GM21737 (cell line): ENCODE measurements around the gene ZNF76.
"Not testable (repeated sequence)": the region's sequence is repeated elsewhere in the genome, so short reads cannot be mapped to it uniquely, and the experiment has no call there.

Source experiments
- ATAC-seq: cut with Tn5 transposase; IDR thresholded peaks from one replicate; pipeline ENCODE4 v1.9.1; 2021; ENCODE audit warnings: mild to moderate bottlenecking, moderate library complexity; ENCODE audit not compliant: unreplicated experiment

Gene ZNF76

GRCh38 chr6:35297601-35298481, 38.3 kb downstream of the ZNF76 start, which contains the start of gene DEF6:
Gene DEF6, plus strand, starts transcription at chr6:35297818. Its CDS starts 39 bp downstream, at chr6:35297857.
- ATAC-seq, result peak; percentile 73

- no peak for ATAC-seq
Observed at GRCh38 chr6:35298625-35299140, 39.1 kb downstream of the ZNF76 start.

- no peak for ATAC-seq
Observed at GRCh38 chr6:35299674-35300073, 40.1 kb downstream of the ZNF76 start.

GRCh38 chr6:35300848-35301247, 41.3 kb downstream of the ZNF76 start:
- no peak for ATAC-seq

- ATAC-seq, result peak; percentile 73
Observed at GRCh38 chr6:35302604-35303241, 43.2 kb downstream of the ZNF76 start.

- ATAC-seq, result no peak
Observed at GRCh38 chr6:35304299-35304698, 44.8 kb downstream of the ZNF76 start.

DNA sequence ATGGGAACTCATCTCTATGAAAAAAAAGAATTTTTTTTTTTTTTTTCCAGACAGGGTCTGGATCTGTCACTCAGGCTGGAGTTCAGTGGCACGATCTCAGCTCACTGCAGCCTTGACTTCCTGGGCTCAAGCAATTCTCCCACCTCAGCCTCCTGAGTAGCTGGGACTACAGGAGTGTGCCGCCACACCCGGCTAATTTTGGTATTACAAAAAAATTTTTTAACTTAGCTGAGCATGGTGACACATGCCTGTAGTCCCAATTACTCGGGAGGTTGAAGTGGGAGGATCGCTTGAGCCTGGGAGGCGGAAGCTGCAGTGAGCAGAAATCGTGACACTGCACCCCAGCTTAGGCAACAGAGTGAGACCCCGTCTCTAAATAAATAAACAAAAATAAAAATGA, 45.6 kb downstream of the ZNF76 start:
- no peak for ATAC-seq

DNA sequence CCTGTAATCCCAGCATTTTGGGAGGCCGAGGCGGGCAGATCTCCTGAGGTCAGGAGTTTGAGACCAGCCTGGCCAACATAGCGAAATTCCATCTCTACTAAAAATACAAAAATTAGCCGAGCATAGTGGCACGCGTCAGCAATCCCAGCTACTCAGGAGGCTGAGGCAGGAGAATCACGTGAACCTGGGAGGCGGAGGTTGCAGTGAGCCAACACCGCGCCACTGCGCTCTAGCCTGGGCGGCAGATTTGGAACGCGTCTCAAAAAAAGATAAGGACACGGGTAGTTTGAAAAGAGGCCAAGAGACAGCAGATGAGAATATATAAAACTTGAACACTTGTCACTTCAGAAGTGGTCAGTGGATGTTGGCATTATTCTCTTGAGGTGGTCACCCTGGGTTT, 47.6 kb downstream of the ZNF76 start:
- ATAC-seq, result not testable (repeated sequence)

DNA sequence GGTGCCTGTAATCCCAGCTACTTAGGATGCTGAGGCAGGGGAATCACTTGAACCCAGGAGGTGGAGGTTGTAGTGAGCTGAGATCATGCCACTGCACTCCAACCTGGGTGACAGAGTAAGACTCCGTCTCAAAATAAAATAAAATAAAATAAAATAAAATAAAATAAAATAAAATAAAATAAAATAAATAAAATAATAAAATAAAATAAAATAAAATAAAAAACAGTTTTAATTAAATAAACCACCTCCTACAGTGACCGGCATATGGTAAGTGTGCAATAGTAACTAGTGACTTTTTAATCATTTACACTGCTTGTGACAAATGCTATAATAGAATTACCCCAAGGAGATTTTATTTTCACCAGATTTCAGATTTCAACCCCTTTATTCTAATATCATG, 49.0 kb downstream of the ZNF76 start:
- not testable (repeated sequence) for ATAC-seq

GRCh38 chr6:35309611-35310264, 50.2 kb downstream of the ZNF76 start:
- ATAC-seq, result no peak

- no peak for ATAC-seq
Observed at GRCh38 chr6:35310265-35310831, 50.8 kb downstream of the ZNF76 start.

DNA sequence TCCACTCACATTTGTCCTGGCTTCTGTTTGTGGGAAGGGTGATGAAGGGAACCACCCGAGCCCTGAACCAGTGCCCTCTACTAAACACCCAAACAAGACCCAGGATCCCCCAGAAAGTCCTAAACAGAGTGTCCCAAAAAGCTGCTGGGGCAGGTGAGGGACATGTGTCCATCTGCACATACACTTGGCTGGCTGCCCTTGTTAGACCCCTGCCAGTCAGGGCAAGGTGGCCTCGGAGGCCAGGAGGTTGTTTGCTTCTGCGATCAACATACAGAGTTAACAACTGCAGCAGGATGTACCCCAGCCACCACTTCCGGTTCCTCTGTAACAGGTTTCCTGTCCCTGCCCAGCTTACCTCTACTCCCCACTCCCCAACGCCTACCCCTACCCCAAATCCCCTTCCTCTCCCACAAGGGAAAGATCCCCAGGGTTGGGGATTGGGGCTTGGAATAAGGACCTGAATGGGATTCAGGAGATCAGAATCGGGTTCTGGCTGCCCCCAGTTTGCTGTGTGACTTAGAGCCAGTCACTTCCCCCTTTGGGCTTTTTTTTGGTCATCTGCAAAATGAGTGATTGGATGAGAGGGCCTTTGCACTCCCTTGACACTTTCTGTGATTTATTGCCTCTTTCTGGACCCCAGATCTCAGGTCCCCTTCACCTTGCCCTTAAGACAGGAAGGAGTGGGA, 52.0 kb downstream of the ZNF76 start:
- no peak for ATAC-seq

DNA sequence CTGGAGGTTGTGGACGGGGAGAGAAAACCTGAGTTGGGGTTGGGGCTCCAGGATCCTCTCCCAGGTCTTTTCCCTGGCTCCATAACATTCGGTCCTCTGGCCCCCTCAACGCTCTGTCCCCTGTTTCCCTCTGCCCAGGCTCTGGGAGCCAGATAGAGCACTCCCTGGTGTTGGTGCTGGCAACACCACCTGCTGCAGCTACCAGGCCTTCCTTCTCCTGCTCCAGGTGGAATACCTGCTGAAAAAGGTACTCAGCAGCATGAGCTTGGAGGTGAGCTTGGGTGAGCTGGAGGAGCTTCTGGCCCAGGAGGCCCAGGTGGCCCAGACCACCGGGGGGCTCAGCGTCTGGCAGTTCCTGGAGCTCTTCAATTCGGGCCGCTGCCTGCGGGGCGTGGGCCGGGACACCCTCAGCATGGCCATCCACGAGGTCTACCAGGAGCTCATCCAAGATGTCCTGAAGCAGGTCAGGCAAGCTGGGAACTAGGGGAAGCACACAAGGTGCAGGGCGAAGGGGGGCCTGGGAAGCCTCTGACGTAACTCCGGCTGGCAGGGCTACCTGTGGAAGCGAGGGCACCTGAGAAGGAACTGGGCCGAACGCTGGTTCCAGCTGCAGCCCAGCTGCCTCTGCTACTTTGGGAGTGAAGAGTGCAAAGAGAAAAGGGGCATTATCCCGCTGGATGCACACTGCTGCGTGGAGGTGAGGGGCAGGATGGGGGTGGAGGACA, 52.7 kb downstream of the ZNF76 start:
- no peak for ATAC-seq

DNA sequence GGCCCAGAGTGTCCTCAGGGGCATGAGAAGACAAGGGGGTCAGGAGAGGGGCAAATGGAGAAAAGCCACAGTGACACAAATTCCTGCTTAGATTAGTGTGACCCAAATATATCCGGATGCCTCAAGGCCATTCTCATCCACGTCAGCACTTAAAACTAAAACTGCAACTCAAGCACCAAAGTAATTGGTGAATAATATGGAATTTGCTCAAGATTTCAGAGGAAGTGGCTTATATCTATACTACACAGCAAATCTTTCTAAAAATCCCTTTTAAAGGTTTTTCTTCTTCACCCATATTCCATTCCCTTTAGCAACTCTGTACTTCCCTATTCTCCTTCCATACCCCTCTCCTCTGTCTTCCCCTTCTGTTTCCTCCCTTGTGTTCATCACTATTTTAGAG, 53.3 kb downstream of the ZNF76 start:
- no peak for ATAC-seq

DNA sequence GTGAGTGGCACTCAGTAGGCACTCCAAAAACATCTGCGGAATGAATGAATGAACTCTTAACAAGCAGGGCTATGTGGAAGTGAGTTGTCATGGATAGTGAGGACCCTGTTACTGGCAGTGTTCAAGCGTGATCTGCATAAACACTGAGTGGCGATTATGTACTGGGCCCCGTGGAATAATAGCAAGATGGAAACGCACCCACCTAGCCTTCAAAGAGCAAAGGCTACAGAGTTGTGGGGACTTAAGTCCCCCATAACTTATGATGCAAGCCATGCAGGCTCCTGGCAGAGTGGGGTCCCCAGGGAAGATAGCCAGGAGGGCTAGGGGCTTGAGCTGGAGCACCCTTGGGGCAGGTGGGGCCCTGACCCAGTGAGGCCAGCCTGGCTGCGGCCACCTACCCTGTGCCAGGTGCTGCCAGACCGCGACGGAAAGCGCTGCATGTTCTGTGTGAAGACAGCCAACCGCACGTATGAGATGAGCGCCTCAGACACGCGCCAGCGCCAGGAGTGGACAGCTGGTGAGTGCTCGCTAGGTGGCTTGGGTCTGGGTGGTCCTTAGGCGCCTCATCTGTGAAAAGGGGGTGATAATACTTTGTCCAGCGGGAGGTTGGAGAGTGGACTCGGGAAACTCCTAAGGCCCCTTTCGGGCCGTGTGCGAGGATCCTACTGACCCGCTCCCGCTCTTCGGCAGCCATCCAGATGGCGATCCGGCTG, 58.1 kb downstream of the ZNF76 start:
- ATAC-seq, result no peak

- no peak for ATAC-seq
Observed at GRCh38 chr6:35318196-35319171, 58.9 kb downstream of the ZNF76 start.

DNA sequence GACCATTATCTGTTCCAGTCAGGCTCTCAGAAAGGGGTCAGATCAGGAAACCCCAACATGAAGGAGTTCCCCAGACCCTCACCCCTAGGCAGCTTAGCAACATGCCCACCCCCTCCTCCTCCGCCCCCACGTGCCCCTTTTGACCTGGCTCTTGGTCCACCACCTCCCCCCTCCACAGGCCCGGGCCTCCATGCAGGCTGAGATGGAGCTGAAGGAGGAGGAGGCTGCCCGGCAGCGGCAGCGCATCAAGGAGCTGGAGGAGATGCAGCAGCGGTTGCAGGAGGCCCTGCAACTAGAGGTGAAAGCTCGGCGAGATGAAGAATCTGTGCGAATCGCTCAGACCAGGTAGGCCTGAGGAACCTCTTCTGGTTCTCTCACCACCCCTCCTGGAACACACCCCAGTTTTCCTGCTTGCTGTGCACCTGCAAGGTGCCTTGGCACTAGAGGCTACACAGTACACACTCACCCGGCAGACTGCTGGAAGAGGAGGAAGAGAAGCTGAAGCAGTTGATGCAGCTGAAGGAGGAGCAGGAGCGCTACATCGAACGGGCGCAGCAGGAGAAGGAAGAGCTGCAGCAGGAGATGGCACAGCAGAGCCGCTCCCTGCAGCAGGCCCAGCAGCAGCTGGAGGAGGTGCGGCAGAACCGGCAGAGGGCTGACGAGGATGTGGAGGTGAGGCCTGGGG, 60.0 kb downstream of the ZNF76 start:
- ATAC-seq, result no peak

- ATAC-seq, result no peak
Observed at GRCh38 chr6:35320031-35320410, 60.5 kb downstream of the ZNF76 start.
